Endodermal cell (in vitro differentiated cells): ENCODE results near the gene GNS. TPM values are rescaled to one million over a fixed set of nuclear protein-coding genes. Genes with fewer than 3 reads are reported as not detected.
A peak's percentile ranks its signal among the peaks of the same experiment; 100 is the strongest.

Experiments used
- DNase-seq: peaks from one replicate; pipeline ENCODE4 v3.0.0-alpha.2; 2017
- H3K27ac ChIP-seq: 2 replicates; pipeline ENCODE4 v1.5.1; 2013; ENCODE audit warnings: mild to moderate bottlenecking, low read depth, low read length, moderate library complexity
- H3K27me3 ChIP-seq: 2 replicates; pipeline ENCODE4 v1.6.1; 2013; ENCODE audit warnings: mild to moderate bottlenecking, low read length, moderate library complexity; ENCODE audit not compliant: insufficient read depth, control insufficient read depth, poor library complexity, severe bottlenecking
- H3K36me3 ChIP-seq: 2 replicates; pipeline ENCODE4 v1.7.0; 2013; ENCODE audit warnings: mild to moderate bottlenecking, low read length, moderate library complexity; ENCODE audit not compliant: control insufficient read depth, insufficient read depth
- H3K4me1 ChIP-seq: one replicate; pipeline ENCODE4 v1.7.0; 2013; ENCODE audit warnings: low read length; ENCODE audit not compliant: control insufficient read depth, insufficient read depth
- H3K4me3 ChIP-seq: 2 replicates; pipeline ENCODE4 v1.5.1; 2013; ENCODE audit warnings: mild to moderate bottlenecking, low read length, moderate library complexity
- H3K9ac ChIP-seq: 2 replicates; pipeline ENCODE4 v1.6.1; 2013; ENCODE audit warnings: mild to moderate bottlenecking, low read length, moderate library complexity; ENCODE audit not compliant: poor library complexity, severe bottlenecking; ENCODE audit errors: extremely low read depth
- H3K9me3 ChIP-seq: 2 replicates; pipeline ENCODE4 v1.6.1; 2013; ENCODE audit warnings: mild to moderate bottlenecking, low read length, moderate library complexity; ENCODE audit not compliant: control insufficient read depth
- H3K27ac Mint-ChIP-seq: 2 replicates; pipeline ENCODE4 v1.8.0; 2020; ENCODE audit warnings: mixed read lengths
- H3K27me3 Mint-ChIP-seq: 2 replicates; pipeline ENCODE4 v1.8.0; 2021; ENCODE audit warnings: mild to moderate bottlenecking, mixed read lengths; ENCODE audit not compliant: insufficient read depth
- H3K36me3 Mint-ChIP-seq: 2 replicates; pipeline ENCODE4 v1.8.0; 2020; ENCODE audit warnings: low read depth, mixed read lengths
- H3K4me1 Mint-ChIP-seq: 2 replicates; pipeline ENCODE4 v1.8.0; 2020; ENCODE audit warnings: mixed read lengths
- H3K4me3 Mint-ChIP-seq: 2 replicates; pipeline ENCODE4 v1.8.0; 2020; ENCODE audit warnings: mild to moderate bottlenecking, moderate library complexity, mixed read lengths
- H3K9me3 Mint-ChIP-seq: 2 replicates; pipeline ENCODE4 v1.8.0; 2020; ENCODE audit warnings: mild to moderate bottlenecking, mixed read lengths
- WGBS, 2 experiments: methylation state at CpG; one replicate each; pipeline versions ENCODE4 v1.1.5 to v1.1.7; 2013; ENCODE audit warnings: missing lambda C conversion rate in 2 of 2, mixed read lengths in 1 of 2; ENCODE audit not compliant: insufficient coverage in 1 of 2, insufficient read length in 1 of 2; 5-methylcytosine and 5-hydroxymethylcytosine counted together
- total RNA-seq, 2 donors: library from RNA; stranded (reverse); fragmentation: NEBNext Ultra II Directional in 1 of 2; extraction: Animal tissue kit (Norgen Biotek cat#: 25700) in 1 of 2; gene quantifications; 2 replicates in 1 of 2; 3 replicates in 1 of 2; pipeline ENCODE4 v1.2.1, GENCODE V29; 2021
- TF ChIP-seq, protein P1 (sequence below): fragments of 200-600 bp; sonication (generic); conservative IDR thresholded peaks from 2 replicates; pipeline ENCODE4 v1.5.0; 2021; ENCODE audit warnings: antibody characterized with exemption, mild to moderate bottlenecking

GNS gene
- total RNA-seq, 2 donors from 2014 or later = 46.4 to 48.1 TPM

DNA sequence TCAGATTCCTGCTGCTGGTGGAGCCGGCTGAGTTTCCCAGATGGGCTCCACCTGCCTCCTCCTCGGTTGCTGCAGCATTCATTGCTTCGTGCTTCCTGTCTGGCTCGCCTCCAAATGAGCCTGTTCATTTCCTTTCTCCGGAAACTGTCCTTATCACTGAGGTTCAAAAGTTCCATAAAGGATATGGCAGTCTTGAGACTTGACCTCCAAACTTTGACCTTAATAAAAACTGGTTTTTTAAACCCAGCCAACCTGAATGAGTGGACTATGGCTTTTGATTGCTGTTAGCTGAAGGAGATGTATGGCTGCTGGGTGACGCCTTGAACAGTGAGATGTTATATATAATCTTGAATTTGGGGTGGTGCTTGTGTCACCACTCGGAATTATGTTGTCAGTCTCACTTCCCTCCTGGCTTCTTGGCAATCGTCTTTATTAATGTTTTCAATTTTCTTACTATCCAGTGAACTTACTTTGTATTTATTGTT is 86.2 kb downstream of the GNS start:
- Mint-ChIP-seq H3K27ac (peak overlapping the region; percentile 91), H3K9me3 (no peaks in the 10 kb centered on the region), H3K27me3 (no peaks in the 10 kb centered on the region), H3K4me3 (no peak overlapping the region), H3K4me1 (peaks cover 75% of the 10 kb centered on the region), H3K36me3 (no peaks in the 10 kb centered on the region)
- 70 to 84% methylated on average over 5 to 6 of the region's 8 CpGs for WGBS, 2 experiments
- TF ChIP-seq, protein P1, sequence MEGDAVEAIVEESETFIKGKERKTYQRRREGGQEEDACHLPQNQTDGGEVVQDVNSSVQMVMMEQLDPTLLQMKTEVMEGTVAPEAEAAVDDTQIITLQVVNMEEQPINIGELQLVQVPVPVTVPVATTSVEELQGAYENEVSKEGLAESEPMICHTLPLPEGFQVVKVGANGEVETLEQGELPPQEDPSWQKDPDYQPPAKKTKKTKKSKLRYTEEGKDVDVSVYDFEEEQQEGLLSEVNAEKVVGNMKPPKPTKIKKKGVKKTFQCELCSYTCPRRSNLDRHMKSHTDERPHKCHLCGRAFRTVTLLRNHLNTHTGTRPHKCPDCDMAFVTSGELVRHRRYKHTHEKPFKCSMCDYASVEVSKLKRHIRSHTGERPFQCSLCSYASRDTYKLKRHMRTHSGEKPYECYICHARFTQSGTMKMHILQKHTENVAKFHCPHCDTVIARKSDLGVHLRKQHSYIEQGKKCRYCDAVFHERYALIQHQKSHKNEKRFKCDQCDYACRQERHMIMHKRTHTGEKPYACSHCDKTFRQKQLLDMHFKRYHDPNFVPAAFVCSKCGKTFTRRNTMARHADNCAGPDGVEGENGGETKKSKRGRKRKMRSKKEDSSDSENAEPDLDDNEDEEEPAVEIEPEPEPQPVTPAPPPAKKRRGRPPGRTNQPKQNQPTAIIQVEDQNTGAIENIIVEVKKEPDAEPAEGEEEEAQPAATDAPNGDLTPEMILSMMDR = no peak
- H3K4me3 ChIP-seq = no peak overlapping the region
- no peaks in the 10 kb centered on the region for H3K9me3 ChIP-seq
- H3K9ac ChIP-seq = no peak overlapping the region
- H3K4me1 ChIP-seq = peaks cover 33% of the 10 kb centered on the region
- H3K36me3 ChIP-seq = no peaks in the 10 kb centered on the region
- no peak overlapping the region for H3K27ac ChIP-seq
- DNase-seq = no peak
- no peaks in the 10 kb centered on the region for H3K27me3 ChIP-seq

DNA sequence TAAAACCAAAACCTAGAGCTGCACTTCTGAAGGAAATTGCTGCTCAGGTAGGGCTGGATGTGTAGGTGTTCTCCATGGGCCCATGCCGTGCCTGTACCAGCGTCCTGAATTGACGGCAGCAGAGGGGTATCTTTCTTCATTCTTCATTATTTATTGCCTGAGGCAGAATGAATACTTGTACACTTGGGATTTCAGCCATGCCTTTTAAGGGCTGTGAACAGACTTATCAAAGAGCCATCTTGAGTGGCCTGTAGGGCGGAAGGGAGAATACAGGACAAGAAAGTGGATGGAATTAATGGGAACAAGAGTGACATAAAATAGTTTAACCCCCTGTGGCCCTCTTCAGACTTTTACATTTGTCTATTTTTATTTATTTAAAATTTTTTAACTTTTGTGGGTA is 87.5 kb downstream of the GNS start:
- TF ChIP-seq, protein P1 = no peak
- Histone ChIP-seq H3K9me3 (no peaks in the 10 kb centered on the region), H3K4me1 (peaks cover 43% of the 10 kb centered on the region), H3K4me3 (no peak overlapping the region), H3K9ac (no peak overlapping the region), H3K36me3 (no peaks in the 10 kb centered on the region), H3K27ac (no peak overlapping the region), H3K27me3 (no peaks in the 10 kb centered on the region)
- Mint-ChIP-seq H3K27ac (peak overlapping the region; percentile 82), H3K9me3 (no peaks in the 10 kb centered on the region), H3K36me3 (no peaks in the 10 kb centered on the region), H3K4me1 (peaks cover 76% of the 10 kb centered on the region), H3K27me3 (no peaks in the 10 kb centered on the region), H3K4me3 (no peak overlapping the region)
- no peak for DNase-seq
- WGBS, 2 experiments = 82% methylated on average over 4 of the region's 4 CpGs; no CpG with 5 or more reads in 1 of the 2 experiments

DNA sequence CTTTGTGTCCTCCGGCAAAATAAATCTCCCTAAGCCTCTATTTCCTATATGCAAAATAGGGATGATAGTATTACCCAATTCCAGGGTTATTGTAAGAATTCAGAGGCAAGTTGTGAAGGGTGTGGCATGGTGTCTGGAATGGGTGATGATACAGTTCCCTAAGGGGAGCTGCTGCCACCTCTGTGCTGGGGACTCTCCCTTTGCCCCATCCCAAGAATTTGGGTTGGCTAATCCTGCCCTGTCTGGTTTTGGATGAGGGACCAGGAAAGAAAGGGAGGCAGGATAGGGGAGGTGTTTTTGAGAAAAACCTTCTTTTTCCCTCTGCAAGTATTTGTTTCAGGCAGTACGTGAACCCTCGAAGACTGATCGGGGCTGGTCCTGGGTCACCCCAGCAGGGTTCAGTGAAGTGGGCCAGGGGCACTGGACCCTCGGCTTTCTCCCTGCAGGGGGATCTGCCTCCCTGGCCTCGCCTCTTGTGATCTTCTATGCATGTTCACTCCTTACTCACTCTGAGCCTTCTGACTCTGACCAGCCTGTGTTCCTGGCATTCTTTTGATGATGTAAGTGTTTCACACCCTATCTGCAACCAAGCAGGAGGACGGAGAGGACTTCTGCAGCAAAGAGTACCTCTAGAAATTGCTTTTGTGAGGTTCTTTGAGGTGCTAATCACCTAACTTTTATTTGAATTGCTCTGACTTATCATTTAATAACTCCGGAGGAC is 88.1 kb downstream of the GNS start:
- peak; percentile 81 for DNase-seq
- Histone ChIP-seq H3K4me3 (no peak overlapping the region), H3K27ac (no peak overlapping the region), H3K9ac (no peak overlapping the region), H3K36me3 (no peaks in the 10 kb centered on the region), H3K9me3 (no peaks in the 10 kb centered on the region), H3K27me3 (no peaks in the 10 kb centered on the region), H3K4me1 (peaks cover 49% of the 10 kb centered on the region)
- H3K4me3 Mint-ChIP-seq = no peak overlapping the region
- peaks cover 82% of the 10 kb centered on the region for H3K4me1 Mint-ChIP-seq
- no peaks in the 10 kb centered on the region for H3K36me3 Mint-ChIP-seq
- H3K9me3 Mint-ChIP-seq = no peaks in the 10 kb centered on the region
- WGBS, 2 experiments = 63 to 67% methylated on average over 4 to 7 of the region's 8 CpGs
- TF ChIP-seq, protein P1 = no peak
- peak overlapping the region; percentile 82 for H3K27ac Mint-ChIP-seq
- H3K27me3 Mint-ChIP-seq = no peaks in the 10 kb centered on the region
